HepG2 (cell line): ENCODE data around the gene FLT3LG. TPM values are rescaled to one million over a fixed set of nuclear protein-coding genes. Genes with fewer than 3 reads are reported as not detected.

Source experiments
- BRCA1 ChIP-seq: sonication (generic); formaldehyde crosslinking; IDR thresholded peaks from 2 replicates; pipeline ENCODE4 v1.4.0; 2020; ENCODE audit warnings: missing genetic modification reagents
- CERS6 ChIP-seq: sonication (generic); formaldehyde crosslinking; IDR thresholded peaks from 2 replicates; pipeline ENCODE4 v1.5.0; 2020; ENCODE audit warnings: missing genetic modification reagents
- CREB3 ChIP-seq: sonication (generic); formaldehyde crosslinking; IDR thresholded peaks from 2 replicates; pipeline ENCODE4 v1.5.0; 2020; ENCODE audit warnings: missing genetic modification reagents
- ELK4 ChIP-seq: sonication (generic); formaldehyde crosslinking; IDR thresholded peaks from 2 replicates; pipeline ENCODE4 v1.9.0; 2021; ENCODE audit warnings: missing genetic modification reagents, borderline replicate concordance
- NR2F6 ChIP-seq, 2 experiments: IDR thresholded peaks; 2 replicates each; pipeline ENCODE4 v1.6.1; 2016; ENCODE audit warnings: antibody characterized with exemption in 1 of 2, mild to moderate bottlenecking in 1 of 2
- RORA ChIP-seq: sonication (generic); formaldehyde crosslinking; IDR thresholded peaks from 2 replicates; pipeline ENCODE4 v1.5.0; 2020; ENCODE audit warnings: mild to moderate bottlenecking, missing genetic modification reagents, moderate library complexity
- THAP9 ChIP-seq: sonication (generic); formaldehyde crosslinking; IDR thresholded peaks from 2 replicates; pipeline ENCODE4; 2020; ENCODE audit warnings: missing genetic modification reagents, mild to moderate bottlenecking, borderline replicate concordance
- ZNF275 ChIP-seq: sonication (generic); formaldehyde crosslinking; IDR thresholded peaks from 2 replicates; pipeline ENCODE4 v1.8.0; 2022; ENCODE audit warnings: missing genetic modification reagents, mild to moderate bottlenecking, inconsistent platforms, borderline replicate concordance
- ZNF564 ChIP-seq: sonication (generic); formaldehyde crosslinking; IDR thresholded peaks from 2 replicates; pipeline ENCODE4 v1.8.1; 2023; ENCODE audit warnings: mild to moderate bottlenecking, missing genetic modification reagents
- ZNF605 ChIP-seq: sonication (generic); formaldehyde crosslinking; IDR thresholded peaks from 2 replicates; pipeline ENCODE4 v1.8.0; 2022; ENCODE audit warnings: mild to moderate bottlenecking, missing genetic modification reagents
- ZNF687 ChIP-seq: sonication (generic); formaldehyde crosslinking; IDR thresholded peaks from 2 replicates; pipeline ENCODE4 v1.5.1; 2020; ENCODE audit warnings: mild to moderate bottlenecking, missing genetic modification reagents, moderate library complexity
- ZNF784 ChIP-seq: sonication (generic); formaldehyde crosslinking; IDR thresholded peaks from 2 replicates; pipeline ENCODE4 v1.5.1; 2020; ENCODE audit warnings: missing genetic modification reagents, mild to moderate bottlenecking, borderline replicate concordance
- ZNF800 ChIP-seq: sonication (generic); formaldehyde crosslinking; IDR thresholded peaks from 2 replicates; pipeline ENCODE4 v1.4.0; 2020; ENCODE audit warnings: missing genetic modification reagents
- polyA plus RNA-seq, 8 experiments: library from polyadenylated mRNA; depleted of rRNA in 3 of 8; stranded (reverse) in 7 of 8; unstranded in 1 of 8; fragments of >200 nt; fragmentation: Illumina TruSeq in 4 of 8; extraction: Trizol in 4 of 8; gene quantifications; 2 replicates each; pipeline versions ENCODE4 v1.2.1 to v1.2.3, GENCODE V29; 2011 to 2016; ENCODE audit warnings: low read depth in 4 of 8, missing spikeins in 1 of 8, mixed read lengths in 1 of 8; ENCODE audit not compliant: insufficient read depth in 1 of 8
- total RNA-seq, 5 experiments: library from RNA; depleted of rRNA; stranded (reverse); fragments of >200 nt; fragmentation: Illumina TruSeq; extraction: Trizol; gene quantifications; 2 replicates each; pipeline ENCODE4 v1.2.3, GENCODE V29; 2016; ENCODE audit warnings: low read depth in 1 of 5

Gene FLT3LG
- total and polyA plus RNA-seq, 2 of the 13 experiments (the other 11 are each of a cell fraction or from before 2014, with no cell fraction given), result 1.5 to 2.6 TPM

- no peak for TF ChIP-seq ZNF784
- no peak; the same call in 1 of the 2 replicates for TF ChIP-seq ZNF605 (CRISPR knock-in tag)
- TF ChIP-seq ZNF564, result no peak
- no peak for TF ChIP-seq NR2F6 (IDR thresholded peaks at IDR 0.05)
- peak; percentile 34; the same call in 1 of the 2 replicates for TF ChIP-seq NR2F6 (CRISPR knock-in tag; IDR thresholded peaks at IDR 0.05)
- TF ChIP-seq CERS6, result no peak
- TF ChIP-seq THAP9 (CRISPR knock-in tag), result peak; percentile 79; the same call in 1 of the 2 replicates
- no peak for TF ChIP-seq CREB3 (CRISPR knock-in tag)
- TF ChIP-seq ELK4, result no peak
- no peak for TF ChIP-seq BRCA1 (CRISPR knock-in tag)
- no peak for TF ChIP-seq ZNF275 (CRISPR knock-in tag)
- peak; percentile 93 for TF ChIP-seq ZNF687 (CRISPR knock-in tag)
- no peak for TF ChIP-seq ZNF800 (CRISPR knock-in tag)
- no peak for TF ChIP-seq RORA (CRISPR knock-in tag)
These were observed 15.7 kb downstream of the FLT3LG start (continued) for GRCh38 chr19:49489601-49490167.
